Measurements from ENCODE around the gene RPTOR. TPM values are rescaled to one million over a fixed set of nuclear protein-coding genes. Genes with fewer than 3 reads are reported as not detected.

The RPTOR gene
- polyA plus RNA-seq, 1 donor from 2014 or later = 8.0 TPM

DNA sequence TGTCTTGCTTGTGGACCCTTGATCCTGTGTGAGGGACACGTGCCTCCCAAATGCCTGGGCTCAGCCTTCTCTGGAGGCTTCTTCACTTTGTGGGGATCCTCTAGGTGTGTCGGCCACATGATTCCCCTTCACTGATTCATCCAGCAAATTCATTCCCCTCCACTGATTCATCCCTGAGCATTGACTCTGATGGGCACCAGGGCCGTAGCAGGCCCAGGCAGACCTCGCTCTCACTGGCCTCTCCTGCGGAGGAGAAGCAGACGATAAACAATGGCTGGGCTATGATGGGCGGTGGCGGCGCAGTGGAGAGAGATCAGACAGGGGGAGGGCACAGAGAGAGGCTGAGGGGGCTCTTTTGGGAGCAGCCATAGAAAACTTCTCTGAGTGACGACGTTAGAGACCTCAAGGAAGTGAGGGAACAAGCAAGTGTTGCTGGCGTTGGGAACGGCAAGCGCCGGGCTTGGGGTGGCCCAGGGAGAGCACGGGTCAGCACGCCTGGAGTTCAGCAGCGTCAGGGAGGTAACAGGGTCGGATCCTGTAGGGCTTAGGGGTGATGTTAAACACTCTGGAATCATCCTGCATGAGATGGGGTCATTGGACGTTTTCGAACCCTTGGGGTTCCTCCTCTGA is 17.5 kb upstream of the RPTOR start:
- TF ChIP-seq, protein P1, sequence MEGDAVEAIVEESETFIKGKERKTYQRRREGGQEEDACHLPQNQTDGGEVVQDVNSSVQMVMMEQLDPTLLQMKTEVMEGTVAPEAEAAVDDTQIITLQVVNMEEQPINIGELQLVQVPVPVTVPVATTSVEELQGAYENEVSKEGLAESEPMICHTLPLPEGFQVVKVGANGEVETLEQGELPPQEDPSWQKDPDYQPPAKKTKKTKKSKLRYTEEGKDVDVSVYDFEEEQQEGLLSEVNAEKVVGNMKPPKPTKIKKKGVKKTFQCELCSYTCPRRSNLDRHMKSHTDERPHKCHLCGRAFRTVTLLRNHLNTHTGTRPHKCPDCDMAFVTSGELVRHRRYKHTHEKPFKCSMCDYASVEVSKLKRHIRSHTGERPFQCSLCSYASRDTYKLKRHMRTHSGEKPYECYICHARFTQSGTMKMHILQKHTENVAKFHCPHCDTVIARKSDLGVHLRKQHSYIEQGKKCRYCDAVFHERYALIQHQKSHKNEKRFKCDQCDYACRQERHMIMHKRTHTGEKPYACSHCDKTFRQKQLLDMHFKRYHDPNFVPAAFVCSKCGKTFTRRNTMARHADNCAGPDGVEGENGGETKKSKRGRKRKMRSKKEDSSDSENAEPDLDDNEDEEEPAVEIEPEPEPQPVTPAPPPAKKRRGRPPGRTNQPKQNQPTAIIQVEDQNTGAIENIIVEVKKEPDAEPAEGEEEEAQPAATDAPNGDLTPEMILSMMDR (IDR thresholded peaks at IDR 0.05; ENCODE audit: poor library complexity, severe bottlenecking) = no peak
- no peak for TF ChIP-seq POLR2AphosphoS5 (IDR thresholded peaks at IDR 0.05)
- no peak for TF ChIP-seq TAF1 (IDR thresholded peaks at IDR 0.05; ENCODE audit: low read depth)
- TF ChIP-seq RAD21 (conservative IDR thresholded peaks at IDR 0.05) = no peak
- no peak for TF ChIP-seq SMC3 (conservative IDR thresholded peaks at IDR 0.05; ENCODE audit: poor library complexity)
- no peak for TF ChIP-seq MXI1 (conservative IDR thresholded peaks at IDR 0.05; ENCODE audit: poor library complexity, severe bottlenecking)
- TF ChIP-seq, protein P2, sequence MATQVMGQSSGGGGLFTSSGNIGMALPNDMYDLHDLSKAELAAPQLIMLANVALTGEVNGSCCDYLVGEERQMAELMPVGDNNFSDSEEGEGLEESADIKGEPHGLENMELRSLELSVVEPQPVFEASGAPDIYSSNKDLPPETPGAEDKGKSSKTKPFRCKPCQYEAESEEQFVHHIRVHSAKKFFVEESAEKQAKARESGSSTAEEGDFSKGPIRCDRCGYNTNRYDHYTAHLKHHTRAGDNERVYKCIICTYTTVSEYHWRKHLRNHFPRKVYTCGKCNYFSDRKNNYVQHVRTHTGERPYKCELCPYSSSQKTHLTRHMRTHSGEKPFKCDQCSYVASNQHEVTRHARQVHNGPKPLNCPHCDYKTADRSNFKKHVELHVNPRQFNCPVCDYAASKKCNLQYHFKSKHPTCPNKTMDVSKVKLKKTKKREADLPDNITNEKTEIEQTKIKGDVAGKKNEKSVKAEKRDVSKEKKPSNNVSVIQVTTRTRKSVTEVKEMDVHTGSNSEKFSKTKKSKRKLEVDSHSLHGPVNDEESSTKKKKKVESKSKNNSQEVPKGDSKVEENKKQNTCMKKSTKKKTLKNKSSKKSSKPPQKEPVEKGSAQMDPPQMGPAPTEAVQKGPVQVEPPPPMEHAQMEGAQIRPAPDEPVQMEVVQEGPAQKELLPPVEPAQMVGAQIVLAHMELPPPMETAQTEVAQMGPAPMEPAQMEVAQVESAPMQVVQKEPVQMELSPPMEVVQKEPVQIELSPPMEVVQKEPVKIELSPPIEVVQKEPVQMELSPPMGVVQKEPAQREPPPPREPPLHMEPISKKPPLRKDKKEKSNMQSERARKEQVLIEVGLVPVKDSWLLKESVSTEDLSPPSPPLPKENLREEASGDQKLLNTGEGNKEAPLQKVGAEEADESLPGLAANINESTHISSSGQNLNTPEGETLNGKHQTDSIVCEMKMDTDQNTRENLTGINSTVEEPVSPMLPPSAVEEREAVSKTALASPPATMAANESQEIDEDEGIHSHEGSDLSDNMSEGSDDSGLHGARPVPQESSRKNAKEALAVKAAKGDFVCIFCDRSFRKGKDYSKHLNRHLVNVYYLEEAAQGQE (IDR thresholded peaks at IDR 0.05; ENCODE audit: borderline replicate concordance) = no peak
- TF ChIP-seq EP300 (conservative IDR thresholded peaks at IDR 0.05; ENCODE audit: poor library complexity, severe bottlenecking) = no peak
- no peak for TF ChIP-seq EZH2 (IDR thresholded peaks at IDR 0.05; ENCODE audit: borderline replicate concordance, insufficient read depth, low read length, poor library complexity, severe bottlenecking)
- Histone ChIP-seq H3K27me3 (ENCODE audit: insufficient read depth, low read depth, low read length) (no peaks in the 10 kb centered on the region), H3K9me3 (ENCODE audit: low read length) (no peaks in the 10 kb centered on the region), H3K4me3 (ENCODE audit: low read length) (no peak overlapping the region), H3K4me2 (ENCODE audit: low read length) (no peak overlapping the region), H3F3A (ENCODE audit: insufficient read depth, low read length, poor library complexity, severe bottlenecking) (no peaks in the 10 kb centered on the region), H2AFZ (ENCODE audit: low read depth, low read length) (no peak overlapping the region), H4K20me1 (ENCODE audit: insufficient read depth) (no peaks in the 10 kb centered on the region), H3K79me2 (replicated peaks; ENCODE audit: insufficient read depth, low read length) (no peaks in the 10 kb centered on the region), H3K27ac (ENCODE audit: low read length) (no peak overlapping the region), H3K36me3 (ENCODE audit: insufficient read depth, low read length) (no peaks in the 10 kb centered on the region), H3K9ac (ENCODE audit: low read length) (no peak overlapping the region), H3K9me2 (ENCODE audit: insufficient read depth, low read length) (no peaks in the 10 kb centered on the region)

DNA sequence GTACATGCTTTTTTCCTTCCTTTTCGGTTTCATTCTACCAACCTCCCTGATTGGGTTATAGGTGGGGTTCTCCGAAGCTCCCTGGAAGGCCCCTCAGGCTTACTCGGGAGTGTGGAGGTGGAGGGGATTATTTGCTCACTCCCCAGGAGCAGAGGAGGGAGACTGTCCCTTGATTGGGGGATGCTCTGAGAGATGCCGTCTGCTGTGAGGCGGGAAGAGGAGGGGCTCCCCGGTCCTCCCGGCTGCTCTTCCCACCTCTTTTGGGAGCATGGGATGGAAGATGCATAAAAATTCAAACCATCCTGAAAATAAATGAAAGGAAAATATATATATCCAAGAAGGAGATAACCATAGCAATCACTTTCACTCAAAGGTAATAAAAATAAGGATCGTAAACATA is 16.1 kb upstream of the RPTOR start:
- Histone ChIP-seq H2AFZ (ENCODE audit: low read depth, low read length) (no peak overlapping the region), H3K9me2 (ENCODE audit: insufficient read depth, low read length) (no peaks in the 10 kb centered on the region), H3K27ac (ENCODE audit: low read length) (no peak overlapping the region), H3K9ac (ENCODE audit: low read length) (no peak overlapping the region), H3K4me2 (ENCODE audit: low read length) (no peak overlapping the region), H3K36me3 (ENCODE audit: insufficient read depth, low read length) (no peaks in the 10 kb centered on the region), H3K79me2 (replicated peaks; ENCODE audit: insufficient read depth, low read length) (no peaks in the 10 kb centered on the region), H3K9me3 (ENCODE audit: low read length) (no peaks in the 10 kb centered on the region), H3K4me3 (ENCODE audit: low read length) (no peak overlapping the region), H3K27me3 (ENCODE audit: insufficient read depth, low read depth, low read length) (no peaks in the 10 kb centered on the region), H4K20me1 (ENCODE audit: insufficient read depth) (no peaks in the 10 kb centered on the region), H3F3A (ENCODE audit: insufficient read depth, low read length, poor library complexity, severe bottlenecking) (no peaks in the 10 kb centered on the region)
- TF ChIP-seq, protein P1 (IDR thresholded peaks at IDR 0.05; ENCODE audit: poor library complexity, severe bottlenecking) = no peak
- no peak for TF ChIP-seq POLR2AphosphoS5 (IDR thresholded peaks at IDR 0.05)
- no peak for TF ChIP-seq EP300 (conservative IDR thresholded peaks at IDR 0.05; ENCODE audit: poor library complexity, severe bottlenecking)
- TF ChIP-seq TAF1 (IDR thresholded peaks at IDR 0.05; ENCODE audit: low read depth) = no peak
- no peak for TF ChIP-seq SMC3 (conservative IDR thresholded peaks at IDR 0.05; ENCODE audit: poor library complexity)
- TF ChIP-seq EZH2 (IDR thresholded peaks at IDR 0.05; ENCODE audit: borderline replicate concordance, insufficient read depth, low read length, poor library complexity, severe bottlenecking) = no peak
- TF ChIP-seq MXI1 (conservative IDR thresholded peaks at IDR 0.05; ENCODE audit: poor library complexity, severe bottlenecking) = no peak
- no peak for TF ChIP-seq RAD21 (conservative IDR thresholded peaks at IDR 0.05)
- TF ChIP-seq, protein P2 (IDR thresholded peaks at IDR 0.05; ENCODE audit: borderline replicate concordance) = no peak
